Right renal cortex interstitium (tissue), 3 donors: ENCODE measurements around the gene TMEM165. TPM values are rescaled to one million over a fixed set of nuclear protein-coding genes. Genes with fewer than 3 reads are reported as not detected.

Experiments used
- DNase-seq, 3 donors: peaks; one replicate each; pipeline ENCODE4 v3.0.0-alpha.2; 2013; ENCODE audit warnings: low read depth in 3 of 3, low spot score in 2 of 3
- polyA plus RNA-seq, 3 donors: library from polyadenylated mRNA; unstranded; fragments of 120-200 nt; gene quantifications; one replicate each; pipeline ENCODE4 v1.2.1, GENCODE V29; 2013; ENCODE audit not compliant: insufficient read length in 3 of 3

Gene TMEM165
- polyA plus RNA-seq, 3 donors = 74.2 to 88.2 (median 78.5) TPM

DNA sequence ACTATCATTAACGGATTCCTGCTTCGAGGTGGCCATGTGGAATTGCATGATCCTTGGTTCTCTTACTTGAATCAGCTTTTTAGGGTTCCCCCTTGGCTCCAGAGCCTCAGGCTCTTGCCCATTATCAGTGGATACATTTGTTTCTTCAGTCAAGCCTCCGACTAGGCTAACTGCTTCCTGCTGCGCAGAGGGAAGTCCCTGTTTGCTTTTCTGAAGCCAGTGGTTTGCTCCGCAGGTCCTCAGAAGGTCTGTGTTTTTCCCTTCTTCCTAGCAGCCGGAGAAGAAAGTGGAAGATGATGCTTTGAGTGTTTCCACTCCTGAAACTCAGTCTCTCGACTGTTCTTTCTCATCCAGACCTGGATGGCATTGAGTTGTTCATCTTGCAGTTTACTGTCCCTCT is 29.1 kb upstream of the TMEM165 start:
- no peak for DNase-seq

DNA sequence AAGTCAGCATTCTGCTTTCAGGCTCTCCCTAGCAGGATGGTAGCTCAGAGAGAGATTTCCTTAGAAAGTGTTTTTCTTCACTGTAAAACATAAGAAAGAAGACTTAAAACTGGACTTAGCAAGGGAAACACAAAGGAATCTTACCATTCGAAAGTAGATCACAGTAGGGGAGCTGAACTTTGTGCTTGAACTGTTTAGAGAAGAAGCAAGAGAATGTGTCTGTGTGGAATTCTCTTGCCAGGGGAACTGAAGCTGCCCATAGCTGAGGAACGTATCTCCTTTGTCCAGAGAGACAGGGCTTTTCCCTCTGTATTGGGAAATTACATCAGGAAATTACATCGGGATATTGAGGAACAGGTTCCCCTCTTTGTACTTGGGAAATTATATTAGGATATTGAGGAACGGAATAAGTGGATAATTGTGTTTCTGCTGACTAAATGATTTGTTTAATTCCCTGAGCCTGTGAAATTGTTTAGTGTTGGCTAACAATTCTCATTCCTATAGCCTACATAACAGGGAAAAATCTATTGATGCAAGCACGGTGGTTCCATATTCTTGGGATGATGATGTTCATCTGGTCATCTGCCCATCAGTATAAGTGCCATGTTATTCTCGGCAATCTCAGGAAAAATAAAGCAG is 28.6 kb upstream of the TMEM165 start:
- no peak for DNase-seq

DNA sequence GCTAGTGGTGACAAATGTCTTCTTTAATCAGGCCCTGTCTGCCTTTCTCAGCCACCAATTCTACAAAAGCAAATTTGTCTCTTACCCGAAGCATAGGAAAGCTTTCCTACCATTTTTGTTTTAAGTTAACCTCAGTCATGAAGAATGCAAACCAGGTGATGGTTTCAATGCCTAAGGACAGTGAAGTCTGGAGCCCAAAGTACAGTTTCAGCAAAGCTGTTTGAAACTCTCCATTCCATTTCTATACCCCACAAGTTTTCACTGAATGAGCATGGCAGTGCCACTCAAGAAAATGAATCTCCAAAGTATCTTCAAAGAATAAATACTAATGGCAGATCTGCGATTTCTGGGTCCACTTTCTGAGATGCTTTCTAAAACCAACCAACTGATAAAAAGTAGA is 25.8 kb upstream of the TMEM165 start:
- no peak for DNase-seq

DNA sequence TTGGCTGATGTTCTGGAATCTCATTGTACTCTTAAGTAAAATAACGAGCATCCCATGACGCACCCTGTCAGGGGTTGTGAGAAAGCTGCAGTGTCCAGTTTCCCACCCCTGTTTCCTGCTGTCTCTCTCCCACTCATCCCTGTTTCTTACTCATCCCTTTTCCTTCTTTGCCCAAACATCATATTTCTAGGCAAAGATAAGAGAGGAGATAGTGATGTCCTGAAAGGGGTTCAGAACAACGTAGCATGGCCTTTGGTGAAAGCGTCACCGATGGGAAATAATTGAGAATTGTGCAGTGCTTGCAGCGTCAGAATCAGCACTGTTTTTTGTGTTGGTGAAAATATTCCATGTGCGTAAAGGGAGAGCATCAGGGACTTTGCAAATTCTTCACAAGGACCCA is 23.5 kb upstream of the TMEM165 start:
- no peak for DNase-seq

DNA sequence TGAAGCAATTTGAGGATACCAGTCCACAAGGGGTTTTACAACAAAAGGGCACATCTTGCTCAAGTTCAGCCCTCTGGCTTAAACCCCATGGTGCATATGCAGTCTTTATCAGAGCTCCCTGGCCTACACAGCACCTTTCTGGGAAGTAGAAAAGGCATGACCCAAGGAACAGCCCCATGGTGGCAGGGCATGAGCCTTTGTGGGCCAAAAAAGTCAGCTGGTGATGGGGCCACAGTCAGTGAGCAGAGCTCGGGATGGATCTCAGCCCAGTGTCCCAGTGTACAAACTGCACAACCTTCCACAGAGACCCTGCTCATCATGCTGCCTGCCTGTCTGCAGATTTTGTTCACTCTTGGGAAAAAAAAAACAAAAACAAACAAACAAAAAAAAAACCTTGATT is 22.3 kb upstream of the TMEM165 start:
- DNase-seq = no peak

DNA sequence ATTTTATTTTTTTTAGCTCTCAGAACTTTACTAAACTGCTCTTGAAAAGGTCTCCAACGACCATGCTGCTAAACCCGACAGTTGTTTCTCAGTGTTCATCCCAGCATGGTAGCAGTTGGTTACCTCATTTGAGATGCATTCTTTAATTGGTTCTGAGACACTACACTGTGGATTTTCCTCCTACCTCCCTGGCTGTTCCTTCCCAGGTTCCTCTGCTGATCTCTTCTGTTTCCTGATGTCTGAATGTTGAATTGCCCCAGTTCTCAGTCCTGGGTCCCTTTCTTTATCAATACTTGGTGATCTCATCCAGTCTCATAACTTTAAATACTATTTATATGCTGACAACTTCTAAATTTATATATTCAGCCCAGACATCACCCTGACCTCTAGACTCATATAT is 19.1 kb upstream of the TMEM165 start:
- DNase-seq = no peak

DNA sequence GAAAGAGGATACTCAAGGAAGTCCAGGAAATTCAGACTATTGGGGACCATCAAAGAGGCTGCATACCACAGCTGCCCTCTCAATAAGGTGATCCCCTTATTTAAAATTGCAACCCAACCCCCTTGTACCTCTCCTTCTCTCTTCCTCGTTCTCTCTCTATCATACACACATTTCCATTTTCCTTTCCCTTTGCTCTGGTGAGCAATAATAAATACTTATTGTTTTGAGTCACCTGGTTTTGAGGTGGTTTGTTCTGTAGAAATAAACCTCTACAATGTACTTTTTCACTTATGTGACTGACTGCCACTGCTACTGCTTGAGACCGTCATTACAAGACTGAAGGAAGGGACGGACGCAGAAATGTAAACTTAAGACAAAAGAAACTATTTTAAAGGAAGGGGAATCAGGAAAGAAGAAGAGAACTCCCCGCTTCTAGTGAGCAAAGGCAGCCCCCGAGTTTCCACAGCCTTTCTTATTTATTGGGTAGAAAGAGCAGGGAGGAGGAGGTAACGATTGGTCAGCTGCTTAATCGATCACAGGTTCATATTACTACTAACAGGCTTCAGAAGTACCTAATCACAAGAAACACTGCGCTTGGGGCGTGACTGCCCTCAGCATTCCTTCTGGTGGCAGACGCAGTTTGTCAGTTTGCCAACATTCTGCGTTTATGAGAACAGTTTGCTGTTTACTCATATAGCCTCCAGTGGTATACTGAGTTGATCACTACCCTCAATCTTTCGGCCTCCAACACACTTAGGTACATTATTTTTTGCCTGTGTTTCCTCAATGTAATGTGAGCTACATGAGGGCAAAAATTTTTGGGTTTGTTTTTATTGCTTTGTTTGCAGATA is 16.9 kb upstream of the TMEM165 start:
- no peak for DNase-seq

DNA sequence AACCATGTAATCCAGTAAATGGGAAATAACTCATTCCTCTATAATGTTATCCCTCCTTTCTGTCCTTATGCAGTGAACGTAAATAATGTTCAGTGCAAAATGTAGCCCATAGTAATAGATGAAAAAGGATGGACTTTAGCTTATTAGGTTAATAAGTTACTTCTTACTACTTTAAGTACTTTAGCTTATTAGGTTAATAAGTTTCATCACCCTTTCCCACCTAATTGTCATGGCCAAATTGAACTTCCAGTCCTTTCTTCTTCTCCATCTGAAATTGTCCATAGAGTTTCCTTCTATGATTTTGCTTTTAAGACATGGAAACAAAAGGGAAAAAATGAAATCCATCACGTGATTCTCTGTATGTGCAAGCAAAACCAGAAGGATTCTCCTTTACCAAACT is 15.2 kb upstream of the TMEM165 start:
- DNase-seq = no peak

DNA sequence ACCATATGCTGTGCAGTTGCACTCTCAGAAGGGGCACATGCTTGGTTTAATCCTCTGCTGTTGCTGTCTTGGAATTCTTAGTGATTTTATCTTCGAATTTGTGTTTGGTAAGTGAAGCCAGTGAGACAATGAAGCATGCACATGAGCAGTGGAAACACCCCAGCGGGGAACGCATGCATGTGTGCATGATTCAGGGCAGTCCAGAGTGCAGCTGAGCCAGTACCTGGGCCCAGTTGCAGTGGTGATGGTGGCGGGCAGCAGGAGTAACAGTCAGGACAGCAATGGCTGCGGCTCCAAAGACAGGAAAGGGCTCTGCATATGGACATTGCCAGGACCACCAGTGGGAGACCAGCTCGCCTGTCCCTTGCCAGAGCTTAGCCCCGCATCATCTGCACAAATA is 14.3 kb upstream of the TMEM165 start:
- no peak for DNase-seq

DNA sequence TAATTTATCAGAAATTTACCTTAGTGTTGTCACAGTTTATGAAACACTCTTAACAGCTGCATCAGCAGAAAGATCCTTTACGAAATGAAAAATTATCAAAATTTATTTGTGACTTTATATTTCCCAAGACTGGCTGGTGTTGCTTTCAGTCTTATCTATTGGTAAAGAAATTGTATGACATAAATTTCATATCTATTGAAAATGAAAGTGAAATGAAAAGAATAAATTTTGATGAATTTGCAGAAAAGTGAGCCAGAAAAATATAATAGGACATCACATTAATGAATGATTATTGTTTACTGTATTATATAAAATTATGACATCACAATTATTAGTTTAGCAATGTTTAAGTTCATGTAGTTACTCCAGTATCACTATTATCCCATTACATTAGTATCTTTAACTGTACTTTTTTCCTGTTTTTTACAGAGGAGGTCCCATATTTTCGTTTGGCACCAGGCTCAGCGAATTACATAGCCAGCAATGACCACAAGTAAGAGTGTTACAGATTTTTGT is 13.2 kb upstream of the TMEM165 start:
- no peak for DNase-seq

DNA sequence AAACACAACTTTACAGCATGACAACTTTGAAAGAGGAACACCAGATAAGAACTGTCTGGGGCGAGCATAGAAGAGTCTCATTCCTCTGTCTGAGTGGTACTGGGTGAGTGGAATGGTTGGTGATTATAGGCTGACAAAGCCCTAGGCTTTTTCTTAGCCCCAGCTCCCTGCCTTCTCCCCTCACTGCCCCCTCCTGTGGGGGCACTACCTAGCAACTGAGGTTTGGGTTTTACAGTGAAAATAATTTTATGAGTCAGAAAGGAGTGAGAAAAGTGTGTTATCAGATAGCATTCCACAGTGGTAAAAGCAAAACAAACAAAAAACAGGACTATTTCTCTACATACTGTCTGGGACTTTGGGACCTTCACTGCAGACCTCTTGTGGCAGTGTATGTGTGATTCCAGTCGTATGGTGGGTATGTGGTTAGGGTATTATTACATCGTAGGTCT is 10.5 kb upstream of the TMEM165 start:
- no peak for DNase-seq

DNA sequence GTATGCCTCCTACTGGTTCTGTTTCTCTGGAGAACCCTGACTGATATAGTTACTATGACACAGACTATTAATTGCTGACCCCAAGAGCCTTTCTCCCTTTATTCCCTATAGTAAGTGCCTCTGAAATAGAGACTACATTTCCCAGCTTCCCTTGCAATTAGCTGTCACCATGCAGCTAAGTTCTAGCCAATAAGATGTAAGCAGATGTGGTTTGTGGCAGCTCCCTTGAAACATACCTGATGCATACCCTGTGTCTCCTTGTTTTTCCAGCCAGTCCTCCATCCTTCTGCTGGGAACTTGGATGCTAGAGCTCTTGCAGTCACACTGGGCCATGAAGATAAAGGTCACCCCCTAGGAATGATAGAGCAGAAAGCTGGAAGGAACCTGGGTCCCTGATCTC is 9.7 kb upstream of the TMEM165 start:
- DNase-seq = no peak

DNA sequence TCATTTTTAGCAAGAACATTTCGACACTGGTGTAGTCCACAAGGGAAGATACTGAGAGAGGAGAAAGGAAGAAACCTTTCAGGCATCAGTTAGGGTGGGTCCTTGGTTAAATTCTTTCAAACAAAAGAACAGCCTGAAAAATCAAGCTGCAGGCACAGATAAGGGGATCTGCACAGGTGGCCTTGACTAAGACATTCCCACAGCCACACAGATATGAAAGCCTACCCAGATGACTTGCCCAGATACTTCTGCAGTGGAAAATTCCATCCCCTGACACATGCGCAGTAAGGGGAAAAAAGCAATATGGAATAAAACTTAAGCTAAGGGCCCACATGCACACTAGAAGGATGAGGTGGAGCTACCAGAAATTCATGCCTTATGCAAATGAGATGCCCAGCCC is 8.9 kb upstream of the TMEM165 start:
- DNase-seq = no peak

DNA sequence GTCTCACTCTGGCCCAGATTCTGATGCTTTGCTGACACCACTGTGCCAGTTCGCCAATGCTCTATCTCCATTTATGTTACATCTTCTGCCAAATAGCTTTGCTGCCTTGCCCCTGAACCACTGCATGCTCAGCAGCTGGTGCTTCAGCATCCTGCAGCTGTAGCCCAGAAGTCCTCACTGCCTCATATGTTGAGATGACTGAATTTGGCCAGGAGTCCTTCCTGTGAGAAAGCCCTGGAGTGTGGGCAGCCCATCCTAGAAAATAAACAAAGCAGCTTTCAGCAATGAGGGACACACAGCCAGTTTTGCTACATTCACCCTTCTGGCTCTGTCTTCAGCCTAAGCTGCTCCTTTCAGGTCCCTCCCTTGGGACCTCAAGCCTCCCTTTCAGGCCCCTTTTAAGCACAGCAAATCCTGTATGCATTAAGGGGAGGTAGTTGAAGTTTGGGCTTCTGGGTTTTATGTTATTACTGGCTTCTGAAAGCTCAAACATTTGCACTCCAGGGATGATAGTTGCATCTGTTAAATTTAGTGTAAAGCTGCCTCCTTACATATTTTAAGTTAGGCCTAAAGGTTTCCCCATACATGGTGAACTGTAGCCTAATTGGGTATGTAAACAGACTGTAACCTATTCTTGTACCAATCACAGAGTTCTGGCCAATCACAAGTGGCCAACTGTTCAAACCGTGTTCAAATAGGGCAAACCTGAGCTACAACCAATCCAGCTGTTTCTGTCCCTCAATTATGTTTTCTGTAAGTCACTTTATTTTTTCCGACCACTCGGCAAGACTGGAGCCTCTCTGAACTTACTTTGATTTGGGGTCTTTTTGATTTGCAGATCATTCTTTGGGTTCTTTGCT is 2.1 kb upstream of the TMEM165 start:
- no peak for DNase-seq

DNA sequence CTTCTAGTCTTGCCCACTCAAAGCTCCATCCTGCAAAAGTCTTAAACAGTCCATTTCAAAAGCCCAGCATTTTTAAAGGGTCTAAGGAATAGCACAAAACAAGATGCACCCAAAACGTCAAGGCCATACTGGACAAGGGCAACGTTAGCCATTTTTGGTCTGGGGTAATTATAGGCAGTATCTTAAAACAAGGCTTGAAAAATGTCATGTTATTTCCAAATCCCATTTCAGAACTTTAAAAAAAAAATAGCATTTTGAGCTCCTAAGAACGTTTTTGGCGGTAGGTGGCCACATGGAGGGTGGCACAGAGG is 584 bp upstream of the TMEM165 start:
- no peak for DNase-seq

DNA sequence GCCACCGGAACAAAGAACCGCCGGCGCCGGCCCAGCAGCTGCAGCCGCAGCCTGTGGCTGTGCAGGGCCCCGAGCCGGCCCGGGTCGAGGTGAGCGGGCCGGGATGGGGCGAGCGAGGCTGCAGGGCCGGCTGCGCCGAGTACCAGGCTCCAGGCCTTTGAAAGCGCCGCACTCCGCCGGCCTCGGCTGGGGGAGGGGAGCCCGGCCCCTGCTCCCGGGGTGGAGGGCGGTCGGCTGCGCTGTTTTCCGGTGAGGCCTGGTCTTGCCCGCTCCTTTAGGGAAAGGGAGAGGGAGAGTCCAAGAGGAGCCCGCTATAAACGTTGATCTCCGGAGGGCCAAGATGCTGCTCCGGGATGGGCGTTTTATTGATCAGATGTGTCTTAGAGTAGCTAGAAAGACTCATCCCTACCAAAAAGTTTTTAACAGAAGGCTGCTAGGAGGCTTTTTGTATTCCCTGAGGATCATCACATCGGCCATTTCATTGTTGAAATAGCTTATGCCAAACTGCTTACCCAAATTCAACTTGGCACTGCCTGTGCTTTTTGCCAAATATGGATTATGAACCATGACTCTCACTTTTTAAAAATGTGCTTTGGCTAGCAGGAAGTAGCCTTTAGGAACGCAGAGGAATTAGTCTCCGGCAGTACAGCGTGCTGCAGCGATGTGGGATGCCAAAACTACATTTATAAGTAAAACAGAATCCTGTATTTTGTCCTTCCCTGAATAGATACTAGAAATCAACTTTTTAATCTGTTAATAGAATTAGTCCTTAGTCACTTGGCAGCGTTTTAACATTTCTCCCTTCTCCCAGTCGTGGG is 760 bp downstream of the TMEM165 start:
- peak in 1 of 3 donors; percentile 47 for DNase-seq

DNA sequence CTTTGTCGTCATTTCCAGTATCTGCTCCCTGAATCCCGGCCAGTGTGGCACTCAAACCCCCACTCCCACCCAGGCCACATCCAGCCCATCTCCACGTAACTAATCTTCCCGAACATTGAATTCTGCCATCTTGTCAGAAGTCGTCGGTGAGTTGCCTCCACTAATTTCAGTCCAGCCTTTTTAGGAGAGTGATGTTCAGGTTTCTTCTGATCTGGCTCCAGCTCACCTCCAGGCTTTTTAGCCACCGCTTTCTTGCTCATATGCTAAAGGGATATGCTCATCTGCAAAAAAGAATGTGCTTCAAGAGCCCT is 1.3 kb downstream of the TMEM165 start:
- no peak for DNase-seq

DNA sequence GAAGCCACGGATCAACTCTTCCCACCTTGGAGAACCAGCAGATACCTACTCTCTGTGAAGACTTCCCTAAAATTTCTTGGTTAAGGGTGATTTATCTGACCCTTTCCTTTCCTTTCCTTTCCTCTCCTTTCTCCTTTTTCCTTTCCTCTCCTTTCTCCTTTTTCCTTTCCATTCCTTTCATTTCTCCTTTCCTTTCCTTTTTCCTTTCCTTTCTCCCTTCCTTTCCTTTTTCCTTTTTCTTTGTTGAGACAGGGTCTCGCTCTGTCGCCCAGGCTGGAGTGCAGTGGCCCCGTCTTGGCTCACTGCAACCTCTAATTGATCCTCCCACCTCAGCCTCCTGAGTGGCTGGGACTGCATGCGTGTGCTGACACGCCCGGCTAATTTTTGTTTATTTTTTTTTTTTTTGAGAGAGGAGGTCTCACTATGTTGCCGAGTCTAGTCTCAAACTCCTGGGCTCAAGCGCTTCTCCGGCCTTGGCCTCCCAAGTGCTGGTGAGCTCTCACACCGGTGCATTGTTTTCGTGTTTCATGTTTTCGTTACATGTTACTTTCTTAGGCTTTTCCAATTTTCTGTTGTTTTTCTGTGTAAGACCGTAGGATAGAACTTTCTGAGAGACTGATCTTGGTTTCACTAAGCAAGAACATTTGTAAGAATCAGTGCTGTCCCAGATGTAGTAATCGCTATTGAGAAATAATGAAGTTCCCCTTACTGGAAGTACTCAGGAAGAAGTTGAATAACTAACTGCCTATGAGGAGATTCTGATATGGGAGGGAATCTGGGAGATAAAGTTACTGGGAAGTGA is 2.0 kb downstream of the TMEM165 start:
- no peak for DNase-seq

DNA sequence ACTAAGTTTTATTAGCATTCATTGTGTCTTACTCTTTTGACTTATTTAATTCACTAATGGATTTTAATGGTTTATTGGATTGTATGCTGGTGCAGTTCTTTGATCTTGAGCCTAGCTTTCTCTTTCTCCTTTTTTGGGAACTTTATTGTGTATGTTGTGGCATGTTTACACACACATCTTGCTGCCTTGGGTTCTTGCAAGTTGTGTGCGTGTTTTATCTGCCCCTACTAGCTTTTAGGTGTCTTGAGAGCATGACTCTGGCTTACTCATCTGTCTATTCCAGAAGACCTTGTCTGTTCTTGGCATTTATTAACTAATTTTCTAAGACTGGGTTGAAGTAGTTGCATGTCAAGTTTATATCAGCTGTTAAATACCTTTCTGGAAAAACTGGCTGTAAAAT is 2.7 kb downstream of the TMEM165 start:
- no peak for DNase-seq

DNA sequence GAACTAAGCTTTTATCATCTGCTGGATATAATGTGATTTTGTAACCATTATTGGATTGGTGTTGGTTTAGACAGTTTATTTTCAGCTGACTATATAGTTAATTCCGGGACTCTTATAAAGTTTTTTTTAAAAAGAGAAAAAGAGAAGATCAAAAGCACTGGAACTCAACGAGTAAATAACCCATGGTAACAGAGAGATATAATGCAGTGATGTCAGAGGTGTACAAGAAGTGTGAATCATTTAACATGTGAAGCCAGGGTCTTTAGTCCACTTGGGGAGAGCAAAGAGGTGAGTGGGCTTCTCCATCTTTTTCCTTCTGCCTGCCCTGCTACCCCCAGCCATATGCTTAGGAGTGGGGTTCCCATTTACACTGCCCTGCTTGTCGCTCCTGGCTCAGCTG is 3.2 kb downstream of the TMEM165 start:
- DNase-seq = no peak
